GM21619 (cell line): ENCODE results near the gene TNFAIP2.

Experiments
- ATAC-seq: cut with Tn5 transposase; IDR thresholded peaks from one replicate; pipeline ENCODE4 v1.9.1; 2021; ENCODE audit not compliant: unreplicated experiment

The TNFAIP2 gene

GRCh38 chr14:103121846-103122584 is 1.2 kb upstream of the TNFAIP2 start:
- ATAC-seq = no peak

GRCh38 chr14:103122585-103122946 is 695 bp upstream of the TNFAIP2 start:
- no peak for ATAC-seq

- ATAC-seq = no peak
Observed at GRCh38 chr14:103123634-103124500, 606 bp downstream of the TNFAIP2 start.

- no peak for ATAC-seq
Observed at GRCh38 chr14:103124501-103125001, 1.3 kb downstream of the TNFAIP2 start.

- ATAC-seq = no peak
Observed at GRCh38 chr14:103125098-103126070, 2.1 kb downstream of the TNFAIP2 start.

- ATAC-seq = no peak
Observed at GRCh38 chr14:103126088-103126872, 3.0 kb downstream of the TNFAIP2 start.

- ATAC-seq = no peak
Observed at GRCh38 chr14:103126873-103127304, 3.6 kb downstream of the TNFAIP2 start.

GRCh38 chr14:103127356-103127755 is 4.1 kb downstream of the TNFAIP2 start:
- ATAC-seq = no peak

- no peak for ATAC-seq
Observed at GRCh38 chr14:103127861-103128598, 4.8 kb downstream of the TNFAIP2 start.

- ATAC-seq = no peak
Observed at GRCh38 chr14:103128631-103129300, 5.5 kb downstream of the TNFAIP2 start.

GRCh38 chr14:103129301-103130016 is 6.2 kb downstream of the TNFAIP2 start:
- ATAC-seq = no peak

- ATAC-seq = no peak
Observed at GRCh38 chr14:103130017-103130764, 6.9 kb downstream of the TNFAIP2 start.

- no peak for ATAC-seq
Observed at GRCh38 chr14:103130965-103131364, 7.7 kb downstream of the TNFAIP2 start.

GRCh38 chr14:103131580-103131979 is 8.3 kb downstream of the TNFAIP2 start:
- no peak for ATAC-seq

GRCh38 chr14:103132381-103133209 is 9.3 kb downstream of the TNFAIP2 start:
- no peak for ATAC-seq
